ENCODE data around the gene CTIF.

CTIF gene

DNA sequence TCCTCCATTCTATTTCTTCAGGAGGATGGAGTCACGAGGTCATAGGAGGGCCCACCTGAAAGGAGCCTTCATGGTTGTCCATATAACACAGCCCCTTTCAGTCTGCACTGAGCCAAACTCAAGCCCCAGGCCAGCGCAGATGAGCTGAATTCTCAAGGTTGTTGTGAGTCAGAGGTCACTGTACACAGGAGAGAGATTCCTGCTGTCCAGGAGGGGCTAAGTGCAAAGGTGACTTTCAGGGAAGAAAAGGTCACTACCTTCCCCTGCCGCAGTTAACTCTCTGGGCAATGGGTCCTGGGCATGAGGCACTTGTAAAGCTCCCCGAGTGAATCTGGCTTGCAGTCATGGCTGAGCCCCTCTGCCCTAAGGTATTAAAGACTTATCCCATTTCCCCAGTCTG lies 150.7 kb downstream of the CTIF start:
- DNase-seq = no peak

DNA sequence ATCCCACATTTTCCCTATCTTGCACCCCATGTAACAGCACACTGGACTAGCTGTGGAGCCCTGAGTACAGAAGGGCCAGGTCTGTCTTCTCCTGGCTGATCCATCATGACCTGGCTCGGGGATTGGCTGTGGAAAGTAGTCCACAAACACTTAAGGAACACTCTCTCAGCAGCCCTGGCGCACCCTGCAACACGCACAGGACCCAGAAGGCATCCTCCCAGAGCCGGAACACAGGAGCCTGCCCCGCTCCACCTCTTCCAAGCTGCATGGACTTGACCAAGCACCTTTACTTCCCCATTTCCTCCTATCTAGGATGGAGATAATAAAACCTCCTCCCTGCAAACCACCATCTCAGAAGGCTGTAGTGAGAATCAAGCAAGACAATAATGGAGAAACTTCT lies 151.7 kb downstream of the CTIF start:
- no peak for DNase-seq

DNA sequence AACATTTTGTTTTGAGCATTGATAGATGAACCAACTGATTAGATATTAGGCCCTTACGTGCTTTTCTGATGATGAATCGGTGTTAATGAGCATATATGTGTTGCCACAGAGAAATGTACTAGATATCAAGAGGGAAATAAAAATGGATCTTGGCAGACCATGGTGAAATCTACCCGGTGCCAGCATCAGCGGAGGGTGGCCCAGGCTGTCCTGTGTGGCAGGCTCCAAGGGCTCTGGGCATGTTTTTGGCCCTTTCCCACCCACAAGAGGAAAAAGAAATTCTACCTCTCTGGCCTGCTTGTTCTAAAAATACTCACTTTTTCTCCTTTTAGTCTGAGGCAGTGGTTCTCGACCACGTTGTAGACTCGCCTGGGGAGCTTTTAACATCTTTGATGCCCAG lies 154.2 kb downstream of the CTIF start:
- no peak for DNase-seq

DNA sequence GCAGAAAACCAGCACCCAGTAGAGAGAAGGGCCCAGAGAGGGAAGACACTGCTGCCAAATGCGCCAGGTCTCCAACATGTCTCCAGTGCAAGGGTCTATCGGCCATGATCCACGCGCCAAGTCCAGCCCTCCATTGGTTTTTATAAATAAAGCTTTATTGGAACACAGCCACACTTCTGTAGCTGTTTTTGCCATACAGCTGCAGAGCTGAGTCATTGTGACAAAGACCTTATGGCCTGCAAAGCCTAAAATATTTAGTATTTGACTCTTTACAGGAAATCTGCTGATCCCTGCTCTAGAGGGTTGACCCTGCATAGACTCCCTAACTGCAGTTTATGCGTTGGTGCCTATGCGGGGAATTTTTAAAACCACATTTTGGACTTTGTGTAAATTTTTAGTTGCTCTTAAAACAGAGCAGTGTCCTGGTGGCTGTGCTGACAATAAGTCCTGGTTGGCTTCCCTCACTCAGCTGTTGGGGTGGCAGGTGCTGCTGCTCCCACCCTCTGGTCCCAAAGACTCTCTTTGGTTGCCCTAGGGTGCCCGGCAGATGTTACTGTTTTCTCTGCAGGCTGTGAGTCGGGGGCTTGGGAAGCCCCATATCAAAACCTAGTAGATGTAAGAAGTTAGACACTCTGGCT lies 154.9 kb downstream of the CTIF start:
- DNase-seq = no peak

DNA sequence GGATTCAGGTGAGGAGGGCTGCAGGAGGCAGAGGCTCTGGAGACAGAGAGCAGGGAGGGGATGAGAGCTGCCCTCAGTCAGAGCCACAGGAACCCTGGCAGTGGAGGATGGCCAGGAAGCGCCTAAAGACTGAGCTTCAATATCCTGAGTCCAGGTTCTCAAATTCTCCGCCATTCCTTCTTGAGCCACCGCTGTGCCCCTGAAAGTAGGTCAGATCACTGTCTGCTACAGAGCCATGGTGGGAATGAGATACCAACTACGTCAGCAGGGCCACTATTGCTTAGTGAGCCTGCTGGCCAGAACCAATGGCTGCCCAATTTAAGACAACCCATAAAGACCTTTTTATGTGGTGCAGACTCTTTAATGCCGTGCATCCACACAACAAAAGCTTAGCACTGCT lies 155.5 kb downstream of the CTIF start:
- DNase-seq = no peak

DNA sequence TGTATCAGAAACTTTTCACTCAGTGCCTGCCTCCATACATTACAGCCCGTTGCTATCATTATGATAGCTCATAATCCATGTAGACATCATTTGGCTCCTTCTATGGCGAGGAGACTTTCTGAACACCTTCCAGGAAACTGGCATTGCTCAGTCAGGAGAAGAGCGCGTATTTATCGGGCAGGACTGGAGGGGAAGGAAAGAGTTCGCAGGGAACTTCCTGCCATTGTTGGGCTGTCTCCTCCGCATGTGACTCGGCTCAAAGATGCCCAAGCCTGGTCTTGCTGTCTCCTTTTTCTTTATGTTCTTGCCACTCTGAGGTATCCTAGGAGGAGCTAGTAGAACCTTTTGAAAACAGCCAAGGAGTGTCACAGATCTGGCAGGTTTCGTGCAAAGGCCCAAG lies 156.8 kb downstream of the CTIF start:
- no peak for DNase-seq

DNA sequence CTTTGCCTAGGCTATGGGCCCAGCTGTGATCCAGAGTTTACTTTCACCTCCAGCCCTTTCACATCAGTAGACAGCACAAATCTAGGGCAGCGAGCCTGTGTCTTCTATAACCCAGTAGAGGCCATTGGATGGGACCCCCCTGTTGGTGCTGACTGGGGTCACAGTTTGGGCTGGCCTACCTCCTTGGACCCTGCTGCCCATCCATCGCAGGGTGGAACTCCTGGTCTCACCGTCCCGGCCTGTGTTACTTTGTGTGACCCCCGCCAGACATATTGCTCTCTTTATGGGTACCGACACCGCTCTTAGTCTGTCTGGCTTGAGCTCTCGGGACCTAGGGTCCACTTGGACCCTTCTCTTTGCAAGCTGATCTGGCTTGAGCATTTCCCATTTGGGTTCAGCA lies 157.4 kb downstream of the CTIF start:
- DNase-seq = no peak

DNA sequence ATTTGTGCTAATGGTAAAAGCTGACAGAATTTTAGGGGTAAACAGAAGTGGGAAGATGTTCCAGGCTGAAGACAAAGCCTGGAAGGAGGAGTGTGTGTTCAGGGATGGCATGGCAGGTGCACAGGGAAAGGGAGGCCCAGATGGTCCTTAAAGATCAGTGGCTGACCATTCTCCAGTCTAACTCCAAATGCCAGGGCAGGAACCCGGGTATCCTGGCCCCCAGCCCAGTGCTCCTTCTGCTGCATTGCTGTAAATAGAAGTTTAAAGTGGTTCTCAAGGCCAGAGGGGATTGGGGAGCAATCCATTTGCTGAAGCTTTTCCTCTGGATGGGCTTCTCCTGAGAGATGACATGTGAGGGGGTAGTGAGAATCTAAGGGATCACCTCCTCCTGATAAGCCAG lies 158.6 kb downstream of the CTIF start:
- DNase-seq = no peak

DNA sequence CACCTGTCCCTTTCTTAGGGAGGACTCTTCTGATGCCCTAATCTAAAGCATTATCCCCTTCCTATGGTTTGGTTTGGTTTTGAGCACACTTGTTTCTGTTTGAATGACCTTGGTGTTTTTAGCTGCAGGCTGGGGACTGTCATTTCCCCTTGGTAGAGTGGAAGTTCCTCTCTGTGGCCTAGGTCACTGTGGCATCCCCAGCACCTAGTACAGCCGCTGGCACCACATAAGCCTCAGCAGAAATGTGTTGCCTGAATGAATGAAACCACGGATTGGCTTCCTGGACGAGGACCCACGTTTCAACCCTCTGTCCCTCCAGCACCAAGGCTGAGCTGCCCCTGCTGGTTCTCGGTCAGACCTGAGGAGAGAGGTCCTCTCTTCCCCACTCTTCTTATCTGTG lies 159.9 kb downstream of the CTIF start:
- DNase-seq = no peak

DNA sequence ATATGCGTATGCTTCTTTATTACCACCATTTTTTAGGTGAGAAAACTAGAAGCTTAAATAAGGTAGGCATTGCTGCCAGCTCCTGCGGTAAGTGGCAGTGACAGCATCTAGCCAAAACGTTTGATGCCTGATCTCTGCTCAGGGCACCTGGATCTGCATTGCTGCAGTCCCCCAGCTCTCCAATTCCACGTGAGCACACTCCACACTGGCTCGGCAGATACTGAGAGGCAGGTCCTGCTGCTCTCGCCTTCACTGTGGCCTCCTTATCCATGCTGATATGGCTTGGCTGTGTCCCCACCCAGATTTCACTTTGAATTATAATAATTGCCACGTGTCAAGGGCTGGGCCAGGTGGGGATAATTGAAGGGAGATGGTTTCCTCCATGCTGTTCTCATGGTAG lies 160.9 kb downstream of the CTIF start:
- no peak for DNase-seq

DNA sequence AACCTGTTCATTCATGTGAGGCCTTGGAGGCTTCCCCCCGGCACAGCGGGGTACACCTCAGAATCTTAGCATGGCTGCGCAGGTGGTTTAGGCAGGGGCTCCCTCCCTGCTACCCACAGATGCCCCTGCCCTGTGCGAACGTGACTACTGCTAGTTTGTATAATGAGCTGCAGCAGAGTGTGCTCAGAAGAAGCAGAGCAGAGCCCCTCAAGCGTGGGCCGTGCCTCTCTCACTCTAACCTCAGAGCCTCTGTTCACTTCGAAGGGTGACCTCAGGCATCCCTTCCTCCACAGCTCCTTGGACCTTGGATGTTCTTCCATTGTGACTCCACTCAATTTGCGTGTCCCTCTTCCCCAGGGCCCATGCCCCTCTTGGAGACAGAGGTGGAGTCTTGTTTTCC lies 161.6 kb downstream of the CTIF start:
- DNase-seq = no peak

DNA sequence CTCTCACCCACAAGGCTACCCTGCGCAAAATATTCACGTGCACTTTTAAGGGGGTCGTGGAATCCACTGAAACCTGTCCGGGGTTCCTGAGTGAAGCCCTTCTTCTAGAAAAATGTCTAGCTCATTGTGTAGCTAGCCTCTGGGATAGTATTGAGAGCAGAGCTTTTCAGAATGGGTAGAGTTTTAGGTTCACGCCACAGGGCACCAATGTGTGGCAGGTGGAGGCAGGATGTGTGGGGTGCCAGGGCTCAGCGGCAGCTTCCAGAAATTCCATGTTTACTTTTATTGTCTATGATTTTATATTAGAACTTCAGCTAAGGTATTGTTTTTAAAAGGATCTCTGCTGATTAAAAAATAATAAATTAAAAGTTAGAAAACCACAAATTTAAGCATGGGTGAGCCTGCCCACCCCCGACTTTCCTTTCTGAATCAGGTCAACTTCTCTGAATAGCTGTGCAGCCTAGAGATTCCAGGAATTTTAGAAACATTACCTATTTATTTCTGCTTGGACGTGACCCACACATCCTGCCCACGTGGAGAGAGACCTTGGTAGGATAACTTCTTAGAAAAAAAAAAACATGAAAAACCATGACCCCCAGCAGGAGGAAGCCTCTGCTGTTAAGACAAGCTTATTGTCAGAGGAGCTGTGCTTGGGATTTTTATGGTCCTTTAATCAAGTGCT lies 163.7 kb downstream of the CTIF start:
- no peak for DNase-seq

DNA sequence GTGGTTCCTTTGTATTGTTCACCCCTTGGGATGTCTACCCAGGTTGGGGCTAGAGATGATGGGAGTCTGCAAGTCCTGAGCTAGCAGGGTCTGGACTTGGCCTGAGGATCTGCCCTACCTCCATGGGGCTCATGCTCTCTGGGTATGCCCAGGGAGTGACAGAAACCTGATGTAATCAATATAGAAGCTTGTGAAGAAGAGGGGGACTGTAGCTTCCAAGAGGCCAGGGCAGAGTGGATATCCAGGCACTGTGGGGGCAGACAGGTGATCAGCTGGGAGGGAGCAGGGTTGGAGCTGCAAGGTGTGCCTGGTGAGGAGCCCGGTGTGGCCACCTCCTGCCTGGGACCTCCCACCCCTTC lies 164.2 kb downstream of the CTIF start:
- DNase-seq = no peak

DNA sequence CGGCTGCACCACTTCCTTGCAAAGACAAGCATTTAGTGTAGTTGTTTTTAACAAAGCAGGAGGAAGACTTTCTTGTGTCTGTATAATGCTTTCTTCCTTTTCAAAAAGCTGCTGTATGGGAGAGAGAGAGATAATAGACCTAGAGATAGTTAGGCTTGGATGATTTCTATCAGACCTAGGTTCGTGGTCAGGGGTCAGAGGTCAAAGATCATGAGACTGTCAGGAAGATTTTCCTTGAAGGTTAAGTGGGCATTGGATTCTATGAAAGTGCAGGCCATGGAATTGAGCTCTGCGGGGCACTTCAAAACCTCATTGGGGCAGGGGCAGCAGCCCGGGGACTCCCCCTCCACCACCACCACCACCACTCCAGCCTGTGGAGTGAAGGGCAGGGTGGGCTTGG lies 164.6 kb downstream of the CTIF start:
- DNase-seq = no peak

DNA sequence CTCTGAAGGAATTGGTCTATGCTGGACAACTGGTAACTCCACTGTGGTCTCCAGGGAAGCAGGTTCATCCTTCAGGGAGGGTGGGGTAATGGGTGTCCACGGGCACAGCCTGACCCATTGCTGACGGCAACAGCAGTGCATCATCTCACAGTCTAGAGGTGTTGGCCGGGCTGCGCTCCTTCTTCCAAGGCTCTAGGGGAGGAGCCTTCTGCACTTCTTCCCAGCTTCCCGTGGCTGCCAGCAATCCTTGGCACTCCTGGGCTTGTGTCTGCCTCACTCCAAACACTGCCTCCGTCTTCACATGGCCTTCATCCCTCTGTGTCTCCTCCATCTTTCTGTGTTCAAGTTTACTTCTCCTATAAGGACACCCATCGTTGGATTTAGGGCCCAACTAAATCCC lies 166.2 kb downstream of the CTIF start:
- no peak for DNase-seq

DNA sequence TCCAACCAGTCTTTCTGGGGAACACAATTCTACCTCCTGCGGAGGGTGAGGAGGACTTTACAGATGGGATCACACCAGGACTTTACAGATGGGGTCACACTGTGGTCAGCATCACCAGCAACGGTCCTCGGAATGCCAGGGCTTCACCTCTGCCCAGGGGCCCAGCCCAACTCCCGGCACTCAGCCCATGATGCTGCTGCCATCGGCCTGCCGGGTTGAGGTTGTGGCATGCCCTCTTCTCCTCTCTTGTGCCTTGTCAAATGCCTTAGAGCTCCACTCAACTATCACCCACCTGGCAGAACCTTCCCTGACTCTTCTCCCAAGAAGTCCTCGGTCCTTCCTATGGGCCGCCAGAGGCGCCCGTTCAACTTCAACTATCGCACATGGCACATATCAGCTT lies 166.7 kb downstream of the CTIF start:
- no peak for DNase-seq

DNA sequence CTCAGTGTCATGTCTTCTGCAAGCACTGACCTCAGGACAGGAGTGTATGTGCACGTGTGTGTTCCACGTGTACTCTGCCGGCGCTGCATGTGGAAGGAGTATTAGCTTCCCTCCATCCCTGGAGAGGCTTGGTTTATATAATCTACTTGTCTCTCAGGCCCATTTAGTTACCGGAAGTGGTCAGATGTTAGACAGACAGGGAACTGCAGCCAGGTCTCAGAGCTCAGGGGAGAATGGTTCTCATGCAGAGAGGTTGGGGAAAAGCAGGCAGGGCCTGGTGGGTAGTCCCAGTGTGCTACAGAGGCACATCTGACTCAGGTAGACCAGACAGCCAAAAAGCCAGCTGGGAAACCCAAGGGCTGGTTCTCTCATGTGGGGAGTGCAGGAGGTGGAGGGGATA lies 167.9 kb downstream of the CTIF start:
- no peak for DNase-seq

DNA sequence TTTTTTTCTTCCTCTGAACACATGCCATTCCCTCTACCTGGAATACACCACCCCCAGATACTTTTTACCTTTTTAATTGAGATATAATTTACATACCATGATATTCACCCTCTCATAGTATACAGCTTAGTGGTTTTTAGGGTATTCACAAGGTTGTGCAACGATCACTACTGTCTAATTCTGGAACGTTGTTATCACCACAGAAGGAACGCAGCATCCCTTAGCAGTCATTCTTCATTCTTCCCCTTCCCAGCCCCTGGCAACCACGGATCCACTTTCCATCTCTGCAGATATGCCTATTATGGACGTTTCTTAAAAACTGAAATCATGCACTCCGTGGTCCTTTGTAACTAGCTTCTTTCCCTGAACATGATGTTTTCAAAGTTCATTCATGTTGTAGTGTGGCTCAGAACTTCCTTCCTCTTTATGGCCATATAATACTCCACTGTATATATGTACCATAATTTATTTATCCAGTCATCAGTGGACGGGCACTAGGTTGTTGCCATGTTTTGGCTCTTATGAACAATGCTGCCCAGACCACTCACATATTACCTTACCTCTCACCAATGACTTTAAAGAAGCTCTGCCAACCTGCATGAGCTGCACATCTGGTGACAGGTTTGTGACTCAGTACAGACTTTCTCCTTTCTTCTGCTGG lies 168.9 kb downstream of the CTIF start:
- no peak for DNase-seq

DNA sequence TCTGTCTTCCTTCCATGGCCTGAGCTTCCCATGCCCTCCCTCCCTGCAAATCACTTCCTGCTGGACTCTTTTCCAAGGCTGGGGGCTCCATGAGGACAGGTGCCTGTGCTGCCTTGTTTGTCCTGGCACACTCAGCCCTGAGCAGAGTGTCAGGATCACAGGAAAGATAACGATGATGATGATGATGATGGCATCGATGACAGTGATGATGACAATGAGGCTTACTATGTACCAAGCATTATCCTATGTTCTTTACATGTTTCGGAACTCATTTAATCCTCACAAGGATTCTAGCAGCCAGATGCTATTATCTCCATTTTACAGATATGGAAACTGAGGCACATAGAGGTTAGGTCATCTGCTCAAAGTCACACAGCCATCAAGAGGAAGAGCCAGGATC lies 170.0 kb downstream of the CTIF start:
- no peak for DNase-seq

DNA sequence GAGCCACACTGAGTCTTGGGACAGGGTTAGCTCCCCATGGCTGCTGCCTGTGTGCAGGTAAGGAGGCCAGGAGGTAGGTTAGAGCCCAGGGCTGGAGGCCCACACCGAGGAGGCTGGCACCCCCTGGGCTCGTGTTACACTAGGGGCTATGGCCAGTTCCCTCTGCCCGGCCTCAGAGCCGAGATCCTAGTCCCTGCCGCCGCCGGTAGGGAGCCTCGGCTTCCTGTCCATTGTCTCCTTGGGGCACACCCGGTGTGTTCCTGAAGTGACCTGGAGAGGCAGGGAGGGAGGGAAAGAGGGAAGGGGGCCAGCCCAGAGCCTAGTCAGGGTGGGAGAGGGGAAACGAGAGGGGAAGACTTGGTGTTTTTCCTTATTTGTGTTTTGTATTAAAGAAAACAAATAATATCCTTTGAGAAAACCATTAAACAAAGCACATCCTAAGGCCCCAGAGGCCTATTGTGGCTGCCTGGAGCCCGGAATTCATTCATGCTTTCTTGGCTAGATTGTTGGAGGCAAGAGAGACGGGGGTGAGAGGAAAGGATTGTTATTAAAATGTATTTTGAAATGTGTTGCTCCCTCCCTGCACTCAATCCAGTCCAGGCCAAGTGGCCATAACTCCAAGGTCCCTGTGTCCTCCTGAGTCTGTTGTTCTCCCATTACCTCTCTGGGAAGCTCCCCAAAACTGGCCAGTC lies 170.7 kb downstream of the CTIF start:
- no peak for DNase-seq

DNA sequence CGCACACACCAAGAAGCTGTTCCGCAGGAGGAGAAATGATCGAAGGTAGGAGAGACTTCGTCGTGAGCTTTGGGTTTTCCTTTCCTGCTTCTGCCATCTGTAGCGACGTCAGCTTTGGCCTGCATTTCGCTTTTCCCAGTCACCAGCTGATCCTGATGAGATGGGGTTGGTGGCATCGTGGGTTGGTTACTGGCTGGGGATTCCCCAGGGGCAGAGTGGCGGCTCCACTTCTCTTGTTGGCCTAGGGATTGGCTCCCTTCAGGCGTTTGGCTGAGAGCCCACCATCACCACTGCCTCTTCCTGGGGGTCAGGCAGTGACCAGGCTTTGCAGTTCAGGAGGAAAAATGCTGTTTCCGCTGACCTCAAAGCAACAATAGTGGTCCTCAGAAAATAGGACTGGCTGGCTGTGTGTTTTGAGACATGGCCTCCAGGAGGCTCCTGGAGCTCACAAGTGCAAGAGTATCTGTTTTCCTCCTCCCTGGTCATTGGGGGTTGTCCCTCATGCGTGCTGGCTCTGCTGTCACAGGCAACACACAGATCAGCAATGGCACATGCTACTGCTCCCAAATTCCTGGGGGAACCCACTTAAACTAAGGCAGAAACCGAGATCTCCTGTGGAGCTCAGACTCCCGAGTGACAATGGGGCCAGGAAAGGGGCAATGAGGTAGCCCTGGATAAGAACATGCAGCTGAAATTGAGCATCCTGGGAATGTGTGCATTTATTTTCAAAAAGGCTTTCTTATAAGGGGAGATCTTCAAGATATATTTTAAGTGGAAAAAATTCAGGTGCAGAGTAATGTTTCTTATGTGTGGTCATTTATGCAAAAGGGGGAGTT lies 173.0 kb downstream of the CTIF start:
- no peak for DNase-seq

DNA sequence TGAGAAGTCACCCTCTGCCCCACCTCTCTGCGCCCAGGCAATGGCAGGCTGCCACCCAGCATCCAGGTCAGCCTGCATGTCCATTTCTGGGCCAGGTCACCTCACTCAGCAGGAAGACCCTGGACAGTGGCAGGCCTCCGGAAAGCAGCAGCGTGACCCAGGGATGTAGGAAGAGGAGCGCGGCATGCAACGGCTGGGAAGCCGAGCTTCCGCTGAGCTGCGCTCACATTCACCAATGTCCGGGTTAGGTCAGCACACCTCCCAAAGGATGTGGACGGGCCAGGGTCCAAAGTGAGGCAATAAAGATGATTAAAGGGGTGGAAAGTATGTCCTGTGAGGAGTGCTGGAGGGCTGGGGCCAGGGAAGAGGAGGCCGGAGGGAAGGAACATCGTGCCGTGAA lies 174.5 kb downstream of the CTIF start:
- no peak for DNase-seq

DNA sequence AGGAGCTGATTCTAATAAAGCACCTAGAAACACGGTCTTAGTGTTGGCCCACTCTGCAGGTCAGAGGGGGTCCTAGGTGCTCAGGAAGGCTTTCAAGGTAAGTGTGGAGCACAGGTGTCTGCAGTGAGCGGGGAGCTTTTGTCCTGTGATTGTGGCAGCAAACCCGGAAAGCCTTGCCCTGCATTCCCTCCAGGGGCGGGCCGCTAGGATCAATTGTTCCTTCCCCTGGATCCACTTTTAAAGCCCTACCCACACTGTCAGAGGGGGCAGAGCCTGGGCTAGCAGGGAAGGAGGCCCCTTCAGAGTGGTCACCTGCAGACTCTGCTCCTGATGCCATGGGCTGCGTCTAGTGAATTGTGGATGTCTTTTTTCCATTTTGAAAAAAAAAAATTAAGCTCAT lies 176.0 kb downstream of the CTIF start:
- DNase-seq = no peak

All from amniotic stem cell (primary cell).